H9 (cell line): ENCODE measurements around the gene NIPAL1. TPM values are rescaled to one million over a fixed set of nuclear protein-coding genes. Genes with fewer than 3 reads are reported as not detected.

ENCODE experiments used
- DNase-seq: peaks from one replicate; pipeline ENCODE4 v3.0.0-alpha.2; 2017
- H2AFZ ChIP-seq: one replicate; pipeline ENCODE4 v1.6.1; 2013; ENCODE audit warnings: mild to moderate bottlenecking, low read length, control low read depth, moderate library complexity
- H2AK5ac ChIP-seq: 2 replicates; pipeline ENCODE4 v1.6.1; 2013; ENCODE audit warnings: low read length, control low read depth, mixed read lengths; ENCODE audit not compliant: insufficient read length
- H2BK120ac ChIP-seq: one replicate; pipeline ENCODE4 v1.6.1; 2013; ENCODE audit warnings: low read depth, mild to moderate bottlenecking, low read length, control low read depth, inconsistent platforms; ENCODE audit not compliant: poor library complexity, severe bottlenecking
- H2BK12ac ChIP-seq: 2 replicates; pipeline ENCODE4 v1.6.1; 2013; ENCODE audit warnings: low read length, control low read depth, mixed read lengths, low read depth; ENCODE audit not compliant: insufficient read length
- H2BK15ac ChIP-seq: 2 replicates; pipeline ENCODE4 v1.6.1; 2013; ENCODE audit warnings: low read depth, low read length, control low read depth
- H2BK20ac ChIP-seq: one replicate; pipeline ENCODE4 v1.6.1; 2013; ENCODE audit warnings: low read depth, mild to moderate bottlenecking, low read length, control low read depth, inconsistent platforms; ENCODE audit not compliant: poor library complexity, severe bottlenecking
- H2BK5ac ChIP-seq: 2 replicates; pipeline ENCODE4 v1.6.1; 2013; ENCODE audit warnings: low read length, control low read depth, mixed read lengths; ENCODE audit not compliant: insufficient read length
- H3K14ac ChIP-seq: 2 replicates; pipeline ENCODE4 v1.6.1; 2013; ENCODE audit warnings: low read length, control low read depth; ENCODE audit not compliant: insufficient read depth
- H3K18ac ChIP-seq: 2 replicates; pipeline ENCODE4 v1.6.1; 2013; ENCODE audit warnings: low read depth, mild to moderate bottlenecking, mixed read lengths, low read length, control low read depth; ENCODE audit not compliant: insufficient read length
- H3K23ac ChIP-seq: 2 replicates; pipeline ENCODE4 v1.6.1; 2013; ENCODE audit warnings: low read length, control low read depth, mixed read lengths, low read depth; ENCODE audit not compliant: insufficient read length
- H3K23me2 ChIP-seq: 2 replicates; pipeline ENCODE4 v1.6.1; 2013; ENCODE audit warnings: low read depth, mild to moderate bottlenecking, mixed read lengths, low read length, control low read depth; ENCODE audit not compliant: insufficient read length, poor library complexity, severe bottlenecking
- H3K27ac ChIP-seq: 2 replicates; pipeline ENCODE4 v1.5.1; 2013; ENCODE audit warnings: low read length, control low read depth, mixed read lengths, low read depth; ENCODE audit not compliant: insufficient read length
- H3K27me3 ChIP-seq: 2 replicates; pipeline ENCODE4 v1.6.1; 2013; ENCODE audit warnings: low read length, control low read depth, inconsistent platforms; ENCODE audit not compliant: insufficient read depth
- H3K4ac ChIP-seq: 2 replicates; pipeline ENCODE4 v1.6.1; 2013; ENCODE audit warnings: low read depth, mild to moderate bottlenecking, control low read depth, inconsistent platforms, low read length, moderate library complexity
- H3K4me1 ChIP-seq: 2 replicates; pipeline ENCODE4 v1.6.1; 2013; ENCODE audit warnings: low read length, control low read depth, inconsistent platforms; ENCODE audit not compliant: insufficient read depth
- H3K4me2 ChIP-seq: 2 replicates; pipeline ENCODE4 v1.6.1; 2013; ENCODE audit warnings: low read length, control low read depth, mixed read lengths; ENCODE audit not compliant: insufficient read length, insufficient read depth
- H3K56ac ChIP-seq: 2 replicates; pipeline ENCODE4 v1.6.1; 2013; ENCODE audit warnings: low read depth, mild to moderate bottlenecking, mixed read lengths, low read length, control low read depth; ENCODE audit not compliant: insufficient read length
- H3K79me1 ChIP-seq: 2 replicates; pipeline ENCODE4 v1.6.1; 2013; ENCODE audit warnings: low read depth, mild to moderate bottlenecking, moderate library complexity, low read length, control low read depth, inconsistent platforms; ENCODE audit not compliant: insufficient read depth, poor library complexity, severe bottlenecking
- H3K79me2 ChIP-seq: 2 replicates; pipeline ENCODE4 v1.6.1; 2013; ENCODE audit warnings: low read length, control low read depth, inconsistent platforms; ENCODE audit not compliant: insufficient read depth
- H3K9ac ChIP-seq: 2 replicates; pipeline ENCODE4 v1.6.1; 2013; ENCODE audit warnings: low read length, control low read depth, mixed read lengths; ENCODE audit not compliant: insufficient read length; ENCODE audit errors: extremely low read depth
- H3K9me3 ChIP-seq: one replicate; pipeline ENCODE4 v1.6.1; 2013; ENCODE audit warnings: low read depth, low read length, inconsistent platforms; ENCODE audit not compliant: control insufficient read depth
- H3T11ph ChIP-seq: one replicate; pipeline ENCODE4 v1.6.1; 2013; ENCODE audit warnings: mild to moderate bottlenecking, low read length, control low read depth, inconsistent platforms
- H4K20me1 ChIP-seq: one replicate; pipeline ENCODE4 v1.6.1; 2013; ENCODE audit not compliant: control insufficient read depth, insufficient read length, insufficient read depth
- H4K5ac ChIP-seq: 2 replicates; pipeline ENCODE4 v1.6.1; 2013; ENCODE audit warnings: low read depth, mild to moderate bottlenecking, mixed read lengths, low read length, control low read depth; ENCODE audit not compliant: insufficient read length
- H4K8ac ChIP-seq: replicated peaks from 2 replicates; pipeline ENCODE4 v1.6.1; 2013; ENCODE audit warnings: low read length, control low read depth, mixed read lengths, low read depth; ENCODE audit not compliant: insufficient read length
- H4K91ac ChIP-seq: 2 replicates; pipeline ENCODE4 v1.6.1; 2013; ENCODE audit warnings: low read depth, mild to moderate bottlenecking, moderate library complexity, mixed read lengths, low read length, control low read depth; ENCODE audit not compliant: insufficient read length
- H3K27ac Mint-ChIP-seq, 3 experiments: 2 replicates in 2 of 3; 3 replicates in 1 of 3; pipeline ENCODE4 v1.8.0; 2020 to 2021; ENCODE audit warnings: mixed read lengths in 3 of 3, mild to moderate bottlenecking in 1 of 3, moderate library complexity in 1 of 3
- H3K27me3 Mint-ChIP-seq: 2 replicates; pipeline ENCODE4 v1.8.0; 2021; ENCODE audit warnings: low read depth, mild to moderate bottlenecking, moderate library complexity, mixed read lengths
- H3K36me3 Mint-ChIP-seq, 3 experiments: 2 replicates in 2 of 3; 3 replicates in 1 of 3; pipeline ENCODE4 v1.8.0; 2020 to 2021; ENCODE audit warnings: low read depth in 3 of 3, mixed read lengths in 3 of 3; ENCODE audit not compliant: insufficient read depth in 1 of 3
- H3K4me1 Mint-ChIP-seq, 2 experiments: 2 replicates each; pipeline ENCODE4 v1.8.0; 2020; ENCODE audit warnings: mixed read lengths in 2 of 2
- H3K4me3 Mint-ChIP-seq, 2 experiments: 2 replicates in 1 of 2; 3 replicates in 1 of 2; pipeline ENCODE4 v1.8.0; 2020 to 2021; ENCODE audit warnings: mild to moderate bottlenecking in 2 of 2, mixed read lengths in 2 of 2, moderate library complexity in 1 of 2
- H3K9me3 Mint-ChIP-seq, 2 experiments: 2 replicates in 1 of 2; 3 replicates in 1 of 2; pipeline ENCODE4 v1.8.0; 2020; ENCODE audit warnings: mild to moderate bottlenecking in 2 of 2, mixed read lengths in 2 of 2, moderate library complexity in 1 of 2
- WGBS: extraction: QIAGEN DNeasy Blood & Tissue Kit; methylation state at CpG from one replicate; pipeline ENCODE4 v1.1.7; 2013; ENCODE audit warnings: missing lambda C conversion rate, low lambda C conversion rate, mixed read lengths; ENCODE audit not compliant: insufficient read length; ENCODE audit errors: extremely low coverage; 5-methylcytosine and 5-hydroxymethylcytosine counted together
- total RNA-seq: library from RNA; stranded (reverse); gene quantifications from 2 replicates; pipeline ENCODE4 v1.2.1, GENCODE V29; 2021
- TF ChIP-seq, protein P1 (sequence below): fragments of 200-600 bp; sonication (generic); conservative IDR thresholded peaks from 3 replicates; pipeline ENCODE4 v1.8.0; 2021; ENCODE audit warnings: antibody characterized with exemption, mild to moderate bottlenecking

NIPAL1 gene
- total RNA-seq, 1 experiment from 2014 or later: 16.9 TPM

DNA sequence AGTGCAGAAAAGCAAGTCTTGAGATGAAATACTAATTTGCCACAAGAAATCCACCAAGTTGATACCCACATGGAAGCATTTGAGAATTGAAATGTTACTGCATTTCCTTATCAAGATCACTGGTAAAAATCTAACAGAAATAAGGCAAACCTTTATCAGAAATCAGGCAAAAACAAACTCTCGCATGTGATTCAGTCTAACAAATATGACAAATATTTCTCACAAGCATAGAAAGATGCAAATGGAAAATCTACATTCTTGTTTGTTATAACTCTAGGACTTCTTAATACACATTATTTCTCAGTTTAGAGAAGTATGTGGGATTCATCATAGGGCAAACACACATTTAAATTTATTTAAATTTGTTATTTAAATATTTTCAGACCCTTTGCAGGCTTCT is 64.6 kb downstream of the NIPAL1 start:
- no peak overlapping the region for H3K27ac Mint-ChIP-seq
- no peaks in the 10 kb centered on the region for H3K36me3 Mint-ChIP-seq
- no peaks in the 10 kb centered on the region; a peak in 2 of 4 replicates for H3K4me1 Mint-ChIP-seq
- Histone ChIP-seq H3K79me1 (no peaks in the 10 kb centered on the region), H3K23ac (no peak overlapping the region), H2AK5ac (no peak overlapping the region), H3K23me2 (no peaks in the 10 kb centered on the region), H3K9me3 (no peaks in the 10 kb centered on the region), H3K4ac (no peak overlapping the region), H3K18ac (no peak overlapping the region), H2AFZ (no peak overlapping the region), H3K14ac (no peak overlapping the region), H2BK15ac (no peak overlapping the region), H3K4me1 (no peaks in the 10 kb centered on the region), H4K20me1 (no peaks in the 10 kb centered on the region), H2BK12ac (no peak overlapping the region), H2BK20ac (no peak overlapping the region), H4K8ac (no peak overlapping the region), H3K79me2 (no peaks in the 10 kb centered on the region), H3K56ac (no peak overlapping the region), H3K9ac (no peak overlapping the region), H2BK5ac (no peak overlapping the region), H3K27me3 (no peaks in the 10 kb centered on the region), H3T11ph (no peak overlapping the region), H3K4me2 (no peak overlapping the region), H2BK120ac (no peak overlapping the region), H4K5ac (no peak overlapping the region), H4K91ac (no peak overlapping the region), H3K27ac (no peak overlapping the region)
- DNase-seq: no peak
- TF ChIP-seq, protein P1, sequence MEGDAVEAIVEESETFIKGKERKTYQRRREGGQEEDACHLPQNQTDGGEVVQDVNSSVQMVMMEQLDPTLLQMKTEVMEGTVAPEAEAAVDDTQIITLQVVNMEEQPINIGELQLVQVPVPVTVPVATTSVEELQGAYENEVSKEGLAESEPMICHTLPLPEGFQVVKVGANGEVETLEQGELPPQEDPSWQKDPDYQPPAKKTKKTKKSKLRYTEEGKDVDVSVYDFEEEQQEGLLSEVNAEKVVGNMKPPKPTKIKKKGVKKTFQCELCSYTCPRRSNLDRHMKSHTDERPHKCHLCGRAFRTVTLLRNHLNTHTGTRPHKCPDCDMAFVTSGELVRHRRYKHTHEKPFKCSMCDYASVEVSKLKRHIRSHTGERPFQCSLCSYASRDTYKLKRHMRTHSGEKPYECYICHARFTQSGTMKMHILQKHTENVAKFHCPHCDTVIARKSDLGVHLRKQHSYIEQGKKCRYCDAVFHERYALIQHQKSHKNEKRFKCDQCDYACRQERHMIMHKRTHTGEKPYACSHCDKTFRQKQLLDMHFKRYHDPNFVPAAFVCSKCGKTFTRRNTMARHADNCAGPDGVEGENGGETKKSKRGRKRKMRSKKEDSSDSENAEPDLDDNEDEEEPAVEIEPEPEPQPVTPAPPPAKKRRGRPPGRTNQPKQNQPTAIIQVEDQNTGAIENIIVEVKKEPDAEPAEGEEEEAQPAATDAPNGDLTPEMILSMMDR: no peak
- no peak overlapping the region for H3K4me3 Mint-ChIP-seq
- H3K9me3 Mint-ChIP-seq: peaks cover 0 to 4% of the 10 kb centered on the region in 2 experiments; a peak in 1 of 5 replicates
- no peaks in the 10 kb centered on the region for H3K27me3 Mint-ChIP-seq
- WGBS: no CpG with 5 or more reads among the region's 1 CpG
